GM20431 (cell line): ENCODE measurements around the gene EXOC4.

Experiments used
- in situ Hi-C: fragments of 300-500 bp; cut with MseI, MboI; formaldehyde crosslinking; loops from one replicate; pipeline ENCODE4 v1.15.0; 2020; ENCODE audit warnings: low sequenced_read_pairs; ENCODE audit not compliant: unreplicated experiment

Gene EXOC4

DNA sequence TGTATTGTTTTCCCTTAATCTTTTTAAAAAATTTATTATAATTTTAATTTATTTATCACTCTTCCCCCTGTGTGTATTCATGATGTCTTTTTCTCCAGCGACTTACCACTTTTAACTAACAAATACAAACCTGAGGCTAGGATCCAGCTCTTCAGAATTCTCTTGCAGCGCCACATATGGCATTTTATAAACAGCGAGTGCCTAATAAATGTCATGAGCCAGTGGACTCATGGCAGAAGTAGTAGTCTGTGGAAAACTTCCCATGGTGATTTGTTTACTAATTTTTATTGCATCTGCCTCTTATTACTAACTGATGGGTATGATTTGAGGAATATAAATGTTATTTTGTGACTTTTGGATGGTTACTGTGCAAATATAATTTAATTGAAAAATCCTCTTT is 102.9 kb downstream of the EXOC4 start:
- in situ Hi-C loops, result no loop called here

GRCh38 chr7:133358708-133359107 is 105.8 kb downstream of the EXOC4 start:
- in situ Hi-C loops, result no loop called here

- in situ Hi-C loops, result no loop called here
Measured at GRCh38 chr7:133359449-133359848, 106.6 kb downstream of the EXOC4 start.

DNA sequence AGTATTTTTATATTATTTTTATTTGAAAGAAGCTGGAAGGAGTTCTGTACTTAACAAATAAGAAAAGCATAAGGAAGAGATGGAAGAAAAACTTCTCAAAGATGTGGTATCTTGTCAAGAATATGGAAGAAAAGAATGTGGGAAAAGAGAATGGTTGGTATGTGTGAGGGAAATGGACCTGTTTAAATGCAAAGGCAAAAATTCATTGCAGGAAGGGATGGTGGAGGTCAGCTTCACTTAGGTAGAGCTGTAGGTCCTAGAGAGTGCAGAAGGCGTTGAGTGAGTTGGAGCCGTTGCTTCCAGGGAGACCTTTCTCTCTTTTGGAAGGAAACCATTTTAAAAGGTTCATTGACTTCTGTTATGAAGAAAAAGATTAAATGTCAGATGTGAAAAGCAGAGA is 107.3 kb downstream of the EXOC4 start:
- in situ Hi-C loops, result no loop called here

GRCh38 chr7:133361806-133362205 is 108.9 kb downstream of the EXOC4 start:
- in situ Hi-C loops, result no loop called here

DNA sequence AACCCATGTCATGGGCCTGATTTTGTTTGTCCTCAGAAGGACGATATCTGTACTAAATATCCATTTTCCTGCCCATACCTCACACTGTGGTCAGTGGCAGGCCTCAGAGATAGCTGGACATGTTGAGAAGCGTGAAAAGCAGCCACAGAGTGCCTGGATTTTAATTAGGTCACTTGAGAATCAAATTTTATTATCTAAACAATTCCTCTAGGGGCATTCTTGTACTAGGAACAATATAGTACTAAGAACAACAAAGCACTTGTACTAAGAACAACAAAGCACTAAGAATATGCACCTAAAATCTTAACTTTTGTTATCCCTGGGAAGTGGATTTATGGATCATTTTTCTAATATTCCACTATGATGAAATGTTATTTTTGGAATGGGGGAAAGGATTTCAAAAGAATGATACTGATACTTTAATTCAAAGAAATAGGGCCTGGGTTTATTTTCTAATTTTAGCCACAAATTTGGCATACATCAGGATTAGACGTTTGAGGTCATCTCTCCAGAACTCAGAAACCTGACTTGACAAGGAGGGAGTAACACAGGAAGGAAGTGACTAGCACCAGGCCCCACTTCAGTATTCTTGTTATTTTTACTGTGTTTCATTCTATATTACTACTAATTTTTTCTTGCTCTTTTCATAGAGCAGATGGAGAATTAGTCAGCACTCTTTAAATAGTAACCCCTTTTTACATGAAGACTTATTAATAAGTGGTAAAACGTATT is 112.2 kb downstream of the EXOC4 start:
- in situ Hi-C loops, result no loop called here

DNA sequence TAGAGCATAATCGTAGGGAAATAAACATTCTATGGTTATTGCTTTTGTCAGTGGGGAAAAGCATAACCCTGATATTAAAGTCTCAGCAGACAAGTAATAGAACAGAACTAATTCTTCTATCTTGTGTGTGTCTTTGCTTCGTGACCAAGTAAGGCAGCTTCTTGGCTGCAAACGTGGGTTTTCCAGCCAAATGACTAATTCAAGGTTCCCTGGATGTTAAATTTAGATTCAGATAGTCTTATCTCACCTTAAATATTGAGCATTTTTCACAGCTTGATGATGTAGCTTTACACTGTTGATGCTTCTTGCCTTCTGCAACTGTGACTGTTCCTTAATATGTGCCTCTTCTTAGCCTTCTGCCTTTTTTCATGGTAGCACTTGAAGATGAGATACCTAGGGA is 113.0 kb downstream of the EXOC4 start:
- in situ Hi-C loops, result no loop called here

DNA sequence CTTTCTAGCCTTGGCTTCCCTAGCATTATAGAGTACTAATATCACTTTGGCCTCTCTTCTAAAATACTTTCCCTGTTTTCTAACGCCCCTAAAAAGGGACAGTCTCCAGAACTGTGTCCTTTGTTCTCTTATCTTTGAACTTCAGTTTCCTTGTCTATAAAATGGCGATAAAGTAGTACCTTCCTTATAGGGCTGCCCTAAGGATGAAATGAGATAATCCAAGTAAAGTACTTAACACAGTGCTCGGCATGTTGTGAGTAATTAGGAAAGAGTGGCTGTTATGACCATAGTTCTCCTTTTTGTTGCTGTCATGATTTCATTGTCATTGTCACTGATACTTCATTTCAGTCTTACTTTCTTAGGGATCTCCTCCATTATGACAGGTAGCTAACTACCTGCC is 114.7 kb downstream of the EXOC4 start:
- in situ Hi-C loops, result no loop called here

GRCh38 chr7:133369130-133369529 is 116.3 kb downstream of the EXOC4 start:
- in situ Hi-C loops, result no loop called here

GRCh38 chr7:133371616-133372015 is 118.7 kb downstream of the EXOC4 start:
- in situ Hi-C loops, result no loop called here

DNA sequence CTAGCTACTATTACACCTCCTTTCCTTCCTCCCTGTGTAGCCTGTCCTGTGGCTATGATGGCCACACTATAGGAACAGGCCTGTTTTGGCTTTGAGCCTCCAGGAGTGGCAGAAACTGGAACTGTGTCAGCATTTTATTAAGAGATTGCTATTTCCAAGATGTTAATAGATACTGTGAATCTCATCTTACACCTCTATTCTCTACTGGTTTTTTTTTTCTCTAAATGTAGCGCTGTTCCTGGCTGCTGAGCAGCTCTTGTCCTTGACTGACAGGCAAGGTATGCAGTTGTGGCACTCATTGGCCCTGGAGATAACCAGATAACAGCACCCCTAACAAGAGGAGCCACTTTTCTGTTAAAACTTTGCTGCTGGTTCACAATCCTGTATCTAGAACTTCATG is 119.5 kb downstream of the EXOC4 start:
- in situ Hi-C loops, result no loop called here

DNA sequence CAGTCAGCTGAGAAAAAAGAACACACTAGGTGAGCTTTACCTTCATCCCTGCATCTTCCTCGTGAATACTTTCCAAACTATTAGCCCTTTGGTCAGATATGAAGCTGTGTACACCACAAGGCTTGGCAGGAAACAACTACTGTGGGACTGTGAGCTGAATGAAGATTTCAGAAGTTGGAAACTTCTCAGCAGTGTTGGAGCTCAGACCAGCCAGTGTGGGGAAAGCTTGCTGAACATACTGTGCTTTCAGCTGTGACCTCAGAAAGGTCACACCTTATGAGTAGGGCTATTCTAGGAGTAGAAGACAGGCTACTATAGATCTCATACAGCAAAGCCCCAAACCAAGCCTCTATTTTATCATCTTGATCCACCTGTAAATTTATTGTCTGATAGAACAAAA is 123.6 kb downstream of the EXOC4 start:
- in situ Hi-C loops, result no loop called here

DNA sequence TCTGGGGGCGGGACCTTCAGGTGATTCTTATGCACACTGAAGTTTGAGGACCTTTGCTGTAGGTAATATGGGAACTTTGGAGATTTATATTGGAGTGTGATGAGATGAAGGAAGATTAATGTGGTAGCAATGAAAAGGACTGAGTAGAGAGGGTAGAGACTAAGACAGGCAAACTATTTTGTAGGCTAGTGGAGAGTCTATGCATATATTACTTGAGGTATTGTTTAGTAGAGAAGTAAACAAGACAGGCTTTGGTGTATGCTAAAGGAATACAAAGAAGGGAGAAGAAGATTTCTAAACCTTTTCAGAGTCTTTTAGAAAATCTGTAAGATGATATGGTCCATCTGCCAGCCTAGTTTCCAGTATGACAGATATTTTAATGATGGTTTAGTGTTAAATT is 129.1 kb downstream of the EXOC4 start:
- in situ Hi-C loops, result no loop called here

DNA sequence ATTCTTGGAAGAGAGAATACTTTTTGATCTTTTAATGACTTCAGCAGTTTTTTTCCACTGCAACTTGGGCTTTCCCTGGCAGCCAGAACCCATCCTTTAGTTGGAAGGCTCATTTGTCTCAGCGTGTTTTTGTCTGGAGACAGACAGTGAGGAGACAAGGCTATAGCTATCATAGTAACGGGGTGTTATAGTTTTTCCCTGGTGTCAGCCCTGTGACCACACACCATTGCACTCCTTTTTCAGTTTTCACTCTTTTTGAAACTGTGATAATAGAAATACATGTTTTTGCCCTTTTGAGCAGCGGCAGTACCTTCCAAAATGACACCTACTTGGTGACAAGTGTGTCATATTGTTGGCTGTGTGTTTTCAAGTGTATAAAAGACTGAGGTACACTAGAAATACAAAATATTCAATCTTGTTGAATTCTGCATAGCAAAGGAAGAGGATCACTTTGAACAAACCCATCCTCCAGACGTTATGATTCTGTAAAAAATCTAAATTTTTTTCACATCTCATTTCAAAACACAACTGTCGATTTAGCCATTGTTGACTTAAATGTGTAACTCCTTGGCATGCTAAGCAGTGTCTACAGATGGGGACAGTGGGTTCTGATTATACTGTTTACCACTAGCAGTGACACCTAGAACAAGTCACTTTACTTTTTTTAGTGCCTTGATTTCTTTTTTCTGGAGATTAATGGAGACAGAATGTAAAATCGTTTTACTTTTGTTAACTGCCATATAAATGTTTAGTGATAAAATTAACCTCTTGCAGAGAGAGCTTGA is 130.1 kb downstream of the EXOC4 start:
- in situ Hi-C loops, result no loop called here

DNA sequence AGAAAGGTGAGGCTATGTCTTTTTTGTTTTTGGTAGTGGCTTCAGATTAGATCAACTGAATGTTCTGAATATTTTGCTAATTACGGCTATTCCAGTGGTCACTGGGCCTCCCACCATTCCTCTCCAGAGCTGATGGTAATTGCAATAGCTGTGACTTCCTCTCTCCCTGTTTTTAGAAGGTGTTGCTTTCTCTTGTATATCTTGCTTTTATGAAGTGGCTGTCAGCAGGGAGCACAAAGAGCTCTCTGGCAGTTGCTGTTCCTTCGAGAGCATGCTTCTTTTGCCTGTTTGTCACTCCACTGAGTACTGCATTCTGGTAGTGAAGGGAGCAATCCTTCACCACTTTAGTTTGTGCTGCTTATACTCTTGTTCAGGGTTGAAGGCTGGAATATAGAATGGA is 133.3 kb downstream of the EXOC4 start:
- in situ Hi-C loops, result no loop called here

GRCh38 chr7:133389727-133390126 is 136.8 kb downstream of the EXOC4 start:
- in situ Hi-C loops, result no loop called here

DNA sequence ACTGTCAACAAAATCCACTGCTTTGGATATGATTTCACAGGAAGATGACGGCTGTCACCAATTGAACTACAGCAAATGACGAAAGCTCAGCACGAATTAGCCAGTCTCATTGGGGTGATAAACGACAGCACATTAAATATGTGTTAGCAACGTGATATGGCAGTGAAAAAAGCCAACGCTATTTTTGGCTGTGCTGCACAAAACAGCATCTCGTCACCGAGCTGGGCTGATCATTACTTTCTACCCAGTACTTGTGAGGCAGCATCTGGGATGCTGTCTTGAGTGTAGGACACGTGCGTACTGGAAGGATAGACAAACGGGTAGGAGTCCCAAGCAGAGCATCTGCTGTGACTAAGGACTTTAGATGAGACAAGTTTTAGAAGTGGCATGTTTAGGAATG is 138.3 kb downstream of the EXOC4 start:
- in situ Hi-C loops, result no loop called here

- in situ Hi-C loops, result no loop called here
Measured at GRCh38 chr7:133394369-133394768, 141.5 kb downstream of the EXOC4 start.

- in situ Hi-C loops, result no loop called here
Measured at GRCh38 chr7:133395551-133395950, 142.7 kb downstream of the EXOC4 start.

- in situ Hi-C loops, result no loop called here
Measured at GRCh38 chr7:133398506-133398905, 145.6 kb downstream of the EXOC4 start.

DNA sequence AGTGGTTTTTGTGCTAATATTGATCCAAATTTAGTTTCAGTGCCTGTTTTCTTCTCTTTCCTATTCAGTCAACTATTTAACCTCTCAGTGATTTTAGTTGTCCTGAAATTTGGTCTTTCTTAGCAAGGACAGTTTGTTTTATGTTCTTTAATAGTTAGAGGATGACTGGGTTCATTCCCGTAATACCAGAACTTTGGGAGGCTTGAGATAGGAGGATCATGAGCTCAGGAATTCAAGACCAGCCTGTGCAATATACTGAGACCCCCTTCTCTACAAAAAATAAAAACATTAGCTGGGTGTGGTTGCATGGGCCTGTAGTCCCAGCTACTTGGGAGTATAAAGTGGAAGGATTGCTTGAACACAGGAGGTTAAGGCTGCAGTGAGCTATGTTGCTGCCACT is 148.3 kb downstream of the EXOC4 start:
- in situ Hi-C loops, result no loop called here

- in situ Hi-C loops, result no loop called here
Measured at GRCh38 chr7:133408212-133408611, 155.3 kb downstream of the EXOC4 start.
